GM12873 (cell line): Measurements from ENCODE around the gene CLEC19A.

Experiments
- TF ChIP-seq, protein P1 (sequence below): IDR thresholded peaks from 2 replicates; pipeline ENCODE4 v1.5.1; 2012; ENCODE audit warnings: low read depth, mild to moderate bottlenecking, moderate library complexity, low read length, control low read depth; ENCODE audit not compliant: insufficient read depth; ENCODE audit errors: missing control alignments

Gene CLEC19A

DNA sequence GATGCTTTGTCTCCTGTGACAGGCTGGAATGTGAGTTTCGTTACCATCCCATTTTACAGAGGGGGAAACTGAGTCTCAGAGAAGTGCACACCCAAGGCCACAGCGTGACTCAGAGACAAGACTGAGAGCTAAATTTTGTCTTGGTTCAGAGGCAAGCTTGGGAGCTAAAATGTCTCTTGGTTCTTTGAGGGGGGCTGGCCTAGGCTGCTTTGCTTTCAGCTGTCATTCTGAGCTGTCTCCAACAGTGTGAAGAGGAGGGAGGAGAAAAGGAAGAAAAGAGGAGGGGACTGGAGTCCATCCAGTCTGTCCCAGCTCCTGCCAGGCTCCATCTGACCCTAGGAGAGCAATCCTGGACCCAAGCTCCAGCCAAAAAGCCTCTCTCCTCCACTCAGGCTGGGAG lies at the start of gene CLEC19A:
Gene CLEC19A, plus strand, starts transcription at position 301 of the 400 bp plus-strand sequence. CDS start 121 bp downstream, outside the sequence.
- TF ChIP-seq, protein P1, sequence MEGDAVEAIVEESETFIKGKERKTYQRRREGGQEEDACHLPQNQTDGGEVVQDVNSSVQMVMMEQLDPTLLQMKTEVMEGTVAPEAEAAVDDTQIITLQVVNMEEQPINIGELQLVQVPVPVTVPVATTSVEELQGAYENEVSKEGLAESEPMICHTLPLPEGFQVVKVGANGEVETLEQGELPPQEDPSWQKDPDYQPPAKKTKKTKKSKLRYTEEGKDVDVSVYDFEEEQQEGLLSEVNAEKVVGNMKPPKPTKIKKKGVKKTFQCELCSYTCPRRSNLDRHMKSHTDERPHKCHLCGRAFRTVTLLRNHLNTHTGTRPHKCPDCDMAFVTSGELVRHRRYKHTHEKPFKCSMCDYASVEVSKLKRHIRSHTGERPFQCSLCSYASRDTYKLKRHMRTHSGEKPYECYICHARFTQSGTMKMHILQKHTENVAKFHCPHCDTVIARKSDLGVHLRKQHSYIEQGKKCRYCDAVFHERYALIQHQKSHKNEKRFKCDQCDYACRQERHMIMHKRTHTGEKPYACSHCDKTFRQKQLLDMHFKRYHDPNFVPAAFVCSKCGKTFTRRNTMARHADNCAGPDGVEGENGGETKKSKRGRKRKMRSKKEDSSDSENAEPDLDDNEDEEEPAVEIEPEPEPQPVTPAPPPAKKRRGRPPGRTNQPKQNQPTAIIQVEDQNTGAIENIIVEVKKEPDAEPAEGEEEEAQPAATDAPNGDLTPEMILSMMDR: no peak

DNA sequence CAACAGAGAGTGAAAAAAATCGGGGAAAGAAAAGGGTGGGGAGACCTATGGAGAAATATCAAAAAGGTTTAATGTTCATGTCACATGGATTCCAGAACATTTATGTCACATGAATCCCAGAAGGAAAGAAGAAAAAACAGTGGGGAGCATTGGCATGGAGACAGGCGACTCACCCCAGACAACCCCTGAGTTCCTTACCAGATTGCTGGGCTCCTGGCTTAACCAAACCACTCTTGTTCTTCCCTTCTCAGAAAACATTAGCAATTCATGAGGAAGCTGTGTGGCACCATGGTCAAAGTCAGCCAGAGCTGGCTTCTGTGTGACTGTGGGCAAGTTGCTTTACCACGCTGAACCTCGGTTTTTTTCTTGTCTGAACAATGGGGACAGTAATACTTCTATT lies 49.6 kb upstream of the CLEC19A start:
- TF ChIP-seq, protein P1: no peak

DNA sequence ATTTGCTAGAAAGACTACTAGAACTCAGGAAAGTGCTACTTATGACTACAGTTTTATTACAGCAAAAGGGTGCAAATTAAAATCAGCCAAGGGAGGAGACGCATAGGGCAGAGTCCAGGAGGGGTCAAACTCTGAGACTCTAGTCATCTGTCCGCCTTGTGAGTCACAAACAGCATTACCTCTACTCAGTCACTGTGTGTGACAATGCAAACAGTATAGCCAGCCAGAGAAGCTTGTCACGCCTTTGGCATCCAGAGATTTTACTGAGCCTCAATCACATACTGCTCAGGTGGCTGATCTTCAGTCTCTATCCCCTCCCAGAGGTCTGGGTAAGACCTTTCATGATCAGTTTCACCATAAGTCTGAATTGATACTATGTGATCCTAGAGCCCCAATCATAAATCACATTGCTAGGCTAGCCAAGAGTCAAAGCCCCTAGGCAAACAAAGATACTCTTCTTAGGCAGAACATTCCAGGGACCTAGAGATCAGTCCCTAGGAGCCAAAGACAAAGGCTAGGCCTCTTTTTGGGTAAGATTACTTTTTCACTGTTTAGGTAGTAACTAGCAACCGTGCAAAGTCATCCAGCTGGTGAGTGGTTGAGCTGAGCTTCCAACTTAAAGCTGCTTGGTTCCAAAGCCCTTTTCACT lies 48.8 kb upstream of the CLEC19A start:
- TF ChIP-seq, protein P1: no peak

DNA sequence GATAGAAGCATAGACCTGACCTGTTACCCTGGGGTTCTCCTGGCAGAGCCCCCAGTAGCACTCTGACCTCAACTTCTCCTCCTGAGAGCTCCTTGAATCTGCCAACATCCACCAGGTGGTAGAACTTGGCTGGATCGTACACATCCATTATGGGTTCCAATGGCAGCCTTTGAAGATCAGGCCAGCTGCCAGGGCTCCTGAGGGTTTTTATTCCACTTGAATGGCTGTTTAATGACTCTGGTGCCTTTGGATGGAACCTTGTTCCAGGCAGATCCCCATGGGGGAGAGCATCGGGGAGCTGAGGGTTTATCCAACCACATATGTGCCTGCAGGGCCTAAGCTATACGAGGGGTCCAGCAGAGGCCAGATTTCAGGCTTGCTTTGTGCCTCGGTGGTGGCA lies 47.1 kb upstream of the CLEC19A start:
- TF ChIP-seq, protein P1: no peak

DNA sequence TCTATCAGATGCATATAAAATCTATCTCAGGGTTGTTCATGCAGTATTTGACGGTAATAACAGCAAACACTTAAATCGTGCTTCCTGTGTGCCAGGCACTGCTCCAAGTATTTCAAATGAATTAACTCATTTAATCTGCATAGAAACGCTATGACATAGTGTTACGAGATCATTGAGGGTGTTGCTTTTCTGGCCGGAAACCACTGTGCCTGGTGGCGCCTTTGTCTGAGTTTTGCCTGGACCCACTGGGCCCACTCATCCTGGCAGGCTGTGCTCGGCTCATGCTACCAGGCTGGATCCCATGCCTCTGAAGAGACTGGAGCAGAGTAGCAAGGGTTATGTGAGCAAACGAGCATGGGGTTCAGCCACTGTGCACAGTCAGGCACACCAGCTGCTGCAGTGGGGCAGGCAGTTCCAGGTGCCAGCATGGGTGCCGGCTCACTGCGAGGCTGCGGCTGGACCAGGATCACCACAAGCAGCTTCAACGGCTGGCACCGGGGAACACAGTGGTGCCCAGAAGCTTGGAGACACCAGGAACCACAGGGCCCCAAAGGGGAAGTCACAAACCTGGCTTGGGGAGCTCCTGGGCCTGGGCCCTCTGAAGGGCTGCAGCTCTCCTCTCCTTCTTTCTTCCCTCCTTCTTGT lies 45.9 kb upstream of the CLEC19A start:
- TF ChIP-seq, protein P1: no peak

DNA sequence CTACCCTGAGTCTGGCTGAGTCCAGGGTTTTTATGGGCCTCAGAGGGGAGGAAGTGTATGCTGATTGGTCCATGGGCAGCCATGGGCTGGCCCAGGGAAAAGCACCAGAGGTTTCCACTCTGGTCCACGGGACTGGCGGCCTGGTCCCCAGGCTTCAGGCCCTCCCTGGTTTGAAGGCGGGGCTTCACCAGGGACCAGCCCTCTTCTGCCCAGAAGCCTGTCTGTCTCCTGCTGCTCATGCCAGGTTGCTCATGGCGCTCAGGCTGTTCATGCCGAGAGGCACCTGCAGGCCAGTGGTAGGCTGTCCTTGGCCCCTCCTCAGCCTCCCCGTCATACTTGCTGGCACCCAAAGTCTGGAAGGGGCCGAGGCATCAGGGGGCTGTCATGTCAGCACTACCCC lies 45.0 kb upstream of the CLEC19A start:
- TF ChIP-seq, protein P1: no peak

DNA sequence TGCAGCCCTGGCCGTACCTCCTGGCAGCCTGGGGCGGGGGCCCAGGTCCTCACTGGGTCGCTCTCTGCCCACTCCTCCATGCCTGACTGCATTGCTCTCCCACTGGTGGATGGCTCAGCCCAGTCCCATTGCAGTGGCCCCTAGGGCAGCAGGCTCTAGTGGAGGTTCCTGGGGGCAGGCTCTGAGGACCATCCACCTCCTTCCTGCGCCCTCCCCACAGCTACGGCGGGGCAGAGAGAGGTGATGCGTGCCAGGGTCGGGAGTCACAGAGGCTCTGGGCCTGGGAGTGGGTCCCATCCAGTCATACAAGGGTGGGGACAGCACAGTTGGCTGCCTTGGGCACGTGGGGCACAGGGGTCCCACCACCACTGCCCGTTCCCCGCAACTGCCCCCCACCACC lies 44.0 kb upstream of the CLEC19A start:
- TF ChIP-seq, protein P1: no peak
